22Rv1 (cell line): ENCODE data around the gene HES5.

Experiments
- ZFX ChIP-seq: fragments of 450-650 bp; IDR thresholded peaks from 2 replicates; pipeline ENCODE4 v1.6.1; 2017; ENCODE audit warnings: antibody characterized with exemption, borderline replicate concordance
- TF ChIP-seq, protein P1 (sequence below): fragments of 450-650 bp; IDR thresholded peaks from 2 replicates; pipeline ENCODE4 v1.5.1; 2017; ENCODE audit warnings: mild to moderate bottlenecking

GRCh38 chr1:2519029-2519685 is 10.9 kb downstream of the HES5 start:
- TF ChIP-seq, protein P1, sequence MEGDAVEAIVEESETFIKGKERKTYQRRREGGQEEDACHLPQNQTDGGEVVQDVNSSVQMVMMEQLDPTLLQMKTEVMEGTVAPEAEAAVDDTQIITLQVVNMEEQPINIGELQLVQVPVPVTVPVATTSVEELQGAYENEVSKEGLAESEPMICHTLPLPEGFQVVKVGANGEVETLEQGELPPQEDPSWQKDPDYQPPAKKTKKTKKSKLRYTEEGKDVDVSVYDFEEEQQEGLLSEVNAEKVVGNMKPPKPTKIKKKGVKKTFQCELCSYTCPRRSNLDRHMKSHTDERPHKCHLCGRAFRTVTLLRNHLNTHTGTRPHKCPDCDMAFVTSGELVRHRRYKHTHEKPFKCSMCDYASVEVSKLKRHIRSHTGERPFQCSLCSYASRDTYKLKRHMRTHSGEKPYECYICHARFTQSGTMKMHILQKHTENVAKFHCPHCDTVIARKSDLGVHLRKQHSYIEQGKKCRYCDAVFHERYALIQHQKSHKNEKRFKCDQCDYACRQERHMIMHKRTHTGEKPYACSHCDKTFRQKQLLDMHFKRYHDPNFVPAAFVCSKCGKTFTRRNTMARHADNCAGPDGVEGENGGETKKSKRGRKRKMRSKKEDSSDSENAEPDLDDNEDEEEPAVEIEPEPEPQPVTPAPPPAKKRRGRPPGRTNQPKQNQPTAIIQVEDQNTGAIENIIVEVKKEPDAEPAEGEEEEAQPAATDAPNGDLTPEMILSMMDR = no peak
- no peak for TF ChIP-seq ZFX
